Tibial nerve (tissue), 4 donors: ENCODE measurements around the gene NAT16.

Experiments
- CTCF ChIP-seq, 5 experiments: fragments of 200-600 bp in 3 of 5; fragments of 450-650 bp in 2 of 5; sonication (generic) in 3 of 5; IDR thresholded peaks; one replicate each; pipeline ENCODE4 v1.5.1; 2016 to 2019; ENCODE audit warnings: antibody characterized with exemption in 5 of 5, mild to moderate bottlenecking in 3 of 5, moderate library complexity in 2 of 5
- EP300 ChIP-seq, 2 donors: sonication (generic); formaldehyde crosslinking; IDR thresholded peaks; one replicate each; pipeline ENCODE4 v1.6.1; 2017; ENCODE audit warnings: antibody characterized with exemption in 2 of 2, mild to moderate bottlenecking in 1 of 2
- POLR2A ChIP-seq, 2 donors: fragments of 450-650 bp; IDR thresholded peaks; one replicate each; pipeline ENCODE4 v1.6.1; 2017; ENCODE audit warnings: antibody characterized with exemption in 2 of 2, mild to moderate bottlenecking in 2 of 2, moderate library complexity in 2 of 2

- peak; percentile 5 to 40 (median 10) for TF ChIP-seq CTCF (IDR thresholded peaks at IDR 0.05)
- peak in 1 of 2 donors; percentile 76 for TF ChIP-seq EP300 (IDR thresholded peaks at IDR 0.05)
- peak; percentile 62 for TF ChIP-seq POLR2A (IDR thresholded peaks at IDR 0.05)
These were observed 53.2 kb downstream of the NAT16 start, which contains the start of gene SERPINE1 for GRCh38 chr7:101126651-101127459.
